ENCODE data around the gene NKD2.

Gene NKD2

DNA sequence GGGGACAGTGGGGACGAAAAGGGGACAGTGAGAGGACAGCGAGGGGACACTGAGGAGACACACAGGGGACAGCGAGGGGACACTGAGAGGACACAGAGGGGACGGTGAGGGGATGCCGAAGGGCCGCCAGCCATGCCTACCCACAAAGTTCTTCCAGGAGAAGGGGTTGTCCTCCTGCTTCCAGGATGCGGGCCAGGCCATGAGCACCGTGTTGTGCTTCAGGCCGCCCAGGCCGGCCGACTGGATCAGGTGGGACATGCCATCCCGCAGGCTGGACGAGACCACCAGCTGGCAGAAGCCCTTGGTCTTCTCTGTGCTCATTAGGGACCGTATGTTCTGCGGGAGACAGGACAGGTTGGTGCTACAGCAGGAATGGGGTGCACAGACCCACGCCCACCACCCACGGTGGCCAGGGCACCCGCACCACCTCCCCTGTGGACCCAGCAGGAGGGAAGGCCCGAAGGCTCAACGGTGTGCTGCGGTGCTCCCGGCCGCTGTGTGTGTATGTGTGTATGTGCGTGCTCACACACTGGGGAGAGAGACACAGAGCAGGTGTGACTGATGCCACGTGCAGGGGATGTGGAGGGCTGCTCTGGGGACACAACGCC, 56.6 kb downstream of the NKD2 start:
- Histone ChIP-seq H3K9me3 (ENCODE audit: severe bottlenecking) (no peaks in the 10 kb centered on the region), H3K36me3 (peaks cover 31% of the 10 kb centered on the region)
- TF ChIP-seq, protein P1, sequence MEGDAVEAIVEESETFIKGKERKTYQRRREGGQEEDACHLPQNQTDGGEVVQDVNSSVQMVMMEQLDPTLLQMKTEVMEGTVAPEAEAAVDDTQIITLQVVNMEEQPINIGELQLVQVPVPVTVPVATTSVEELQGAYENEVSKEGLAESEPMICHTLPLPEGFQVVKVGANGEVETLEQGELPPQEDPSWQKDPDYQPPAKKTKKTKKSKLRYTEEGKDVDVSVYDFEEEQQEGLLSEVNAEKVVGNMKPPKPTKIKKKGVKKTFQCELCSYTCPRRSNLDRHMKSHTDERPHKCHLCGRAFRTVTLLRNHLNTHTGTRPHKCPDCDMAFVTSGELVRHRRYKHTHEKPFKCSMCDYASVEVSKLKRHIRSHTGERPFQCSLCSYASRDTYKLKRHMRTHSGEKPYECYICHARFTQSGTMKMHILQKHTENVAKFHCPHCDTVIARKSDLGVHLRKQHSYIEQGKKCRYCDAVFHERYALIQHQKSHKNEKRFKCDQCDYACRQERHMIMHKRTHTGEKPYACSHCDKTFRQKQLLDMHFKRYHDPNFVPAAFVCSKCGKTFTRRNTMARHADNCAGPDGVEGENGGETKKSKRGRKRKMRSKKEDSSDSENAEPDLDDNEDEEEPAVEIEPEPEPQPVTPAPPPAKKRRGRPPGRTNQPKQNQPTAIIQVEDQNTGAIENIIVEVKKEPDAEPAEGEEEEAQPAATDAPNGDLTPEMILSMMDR (IDR thresholded peaks at IDR 0.05; ENCODE audit: low read depth, low read length), result no peak

GRCh38 chr5:1065891-1066650, 57.5 kb downstream of the NKD2 start:
- Histone ChIP-seq H3K9me3 (ENCODE audit: severe bottlenecking) (no peaks in the 10 kb centered on the region), H3K36me3 (peaks cover 27% of the 10 kb centered on the region), H3K27me3 (ENCODE audit: insufficient read depth, low read depth, severe bottlenecking) (no peaks in the 10 kb centered on the region), H3K27ac (no peak overlapping the region), H3K4me3 (ENCODE audit: low read depth, low read length) (no peak overlapping the region)
- TF ChIP-seq, protein P1 (IDR thresholded peaks at IDR 0.05; ENCODE audit: low read depth, low read length), result no peak
- DNase-seq, result no peak

More for the DNA sequence above, 56.6 kb downstream of the NKD2 start:
- no peak overlapping the region for H3K4me3 ChIP-seq (ENCODE audit: low read depth, low read length)
- no peaks in the 10 kb centered on the region for H3K27me3 ChIP-seq (ENCODE audit: insufficient read depth, low read depth, severe bottlenecking)
- no peak for DNase-seq
- H3K27ac ChIP-seq, result no peak overlapping the region

GRCh38 chr5:1066676-1067075, 58.1 kb downstream of the NKD2 start:
- Histone ChIP-seq H3K27me3 (ENCODE audit: insufficient read depth, low read depth, severe bottlenecking) (no peaks in the 10 kb centered on the region), H3K4me3 (ENCODE audit: low read depth, low read length) (no peak overlapping the region), H3K36me3 (peaks cover 27% of the 10 kb centered on the region), H3K9me3 (ENCODE audit: severe bottlenecking) (no peaks in the 10 kb centered on the region), H3K27ac (no peak overlapping the region)
- DNase-seq, result no peak
- TF ChIP-seq, protein P1 (IDR thresholded peaks at IDR 0.05; ENCODE audit: low read depth, low read length), result no peak

DNA sequence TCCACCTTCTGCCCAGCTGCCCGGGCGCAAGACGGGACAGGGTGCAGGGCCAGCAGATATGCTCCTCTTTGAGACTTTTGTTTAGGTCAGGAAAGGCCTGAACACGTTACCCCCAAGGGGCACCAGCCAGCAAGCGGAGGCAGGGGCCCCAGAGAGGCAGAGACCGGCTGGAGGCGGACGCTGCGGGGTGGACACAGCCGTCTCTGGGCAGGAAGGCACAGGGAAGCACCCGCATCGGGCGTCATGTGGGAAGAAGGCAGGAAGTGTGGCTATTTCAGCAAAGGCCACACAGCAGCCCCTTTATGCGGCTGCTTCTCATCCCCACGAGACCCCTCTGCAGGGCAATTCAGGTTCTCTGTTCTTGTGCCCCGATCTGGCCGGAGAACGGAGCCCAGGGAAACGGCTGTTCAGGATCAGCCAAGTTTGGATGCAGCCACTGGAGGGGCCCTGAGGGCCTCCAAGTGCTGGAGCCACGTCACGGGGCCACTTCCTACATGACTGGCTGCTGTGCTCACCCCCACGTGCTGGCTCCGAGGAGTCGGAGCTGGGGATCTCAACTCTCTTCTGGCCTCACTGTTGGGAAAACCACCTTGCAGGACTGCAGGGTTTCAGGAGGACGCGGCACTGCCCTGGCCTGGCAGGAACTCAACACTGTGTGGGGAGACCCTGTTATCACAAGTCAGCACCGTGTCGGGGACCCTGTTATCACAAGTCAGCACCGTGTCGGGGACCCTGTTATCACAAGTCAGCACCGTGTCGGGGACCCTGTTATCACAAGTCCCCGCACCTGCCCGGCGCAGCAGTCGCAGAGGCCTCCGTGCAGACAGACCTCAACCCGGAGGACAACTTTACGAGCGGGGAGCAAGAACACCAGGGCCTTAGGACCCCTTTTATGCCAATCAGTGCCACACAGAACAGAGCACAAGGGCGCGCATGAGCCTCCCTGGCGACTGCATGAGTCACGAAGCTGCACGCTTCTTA, 58.8 kb downstream of the NKD2 start:
- TF ChIP-seq, protein P1 (IDR thresholded peaks at IDR 0.05; ENCODE audit: low read depth, low read length), result no peak
- no peak for DNase-seq
- Histone ChIP-seq H3K9me3 (ENCODE audit: severe bottlenecking) (no peaks in the 10 kb centered on the region), H3K27ac (no peak overlapping the region), H3K4me3 (ENCODE audit: low read depth, low read length) (no peak overlapping the region), H3K36me3 (peaks cover 21% of the 10 kb centered on the region), H3K27me3 (ENCODE audit: insufficient read depth, low read depth, severe bottlenecking) (no peaks in the 10 kb centered on the region)

GRCh38 chr5:1068204-1068894, 59.7 kb downstream of the NKD2 start:
- Histone ChIP-seq H3K9me3 (ENCODE audit: severe bottlenecking) (no peaks in the 10 kb centered on the region), H3K36me3 (peaks cover 16% of the 10 kb centered on the region), H3K27ac (no peak overlapping the region)

More at GRCh38 chr5:1068204-1068894, 59.7 kb downstream of the NKD2 start:
- TF ChIP-seq, protein P1 (IDR thresholded peaks at IDR 0.05; ENCODE audit: low read depth, low read length), result no peak
- Histone ChIP-seq H3K4me3 (ENCODE audit: low read depth, low read length) (no peak overlapping the region), H3K27me3 (ENCODE audit: insufficient read depth, low read depth, severe bottlenecking) (no peaks in the 10 kb centered on the region)
- DNase-seq, result no peak

Data from WERI-Rb-1 (cell line).